IMR-90 (cell line): ENCODE results near the gene FSTL5. TPM values are rescaled to one million over a fixed set of nuclear protein-coding genes. Genes with fewer than 3 reads are reported as not detected.

Experiments used
- ATAC-seq: fragments of 200-7000 bp; cut with Tn5 transposase; 2 replicates; pipeline ENCODE4 v1.9.1; 2020; ENCODE audit warnings: low read depth, mild to moderate bottlenecking, moderate library complexity
- BruUV-seq: library from RNA; stranded (reverse); fragments of 400-500 nt; replicated peaks from 2 replicates; lab custom pipeline; 2021; lab: Mats Ljungman, UMichigan
- CTCF ChIA-PET: fragments of 300-600 bp; formaldehyde crosslinking; extraction: SDS; loops from one replicate; lab custom pipeline; 2021; ENCODE audit warnings: antibody characterized with exemption; lab: Yijun Ruan, JAX
- POLR2A ChIA-PET: fragments of 300-600 bp; sonication (Branson Sonifier 250); formaldehyde crosslinking; loops from one replicate; lab custom pipeline; 2022; ENCODE audit warnings: antibody characterized with exemption; ENCODE audit not compliant: unreplicated experiment; lab: Charles Lee
- DNase-seq: peaks from one replicate; pipeline ENCODE4 v3.0.0; 2013
- H2AFZ ChIP-seq: replicated peaks from 2 replicates; pipeline ENCODE3; 2013; ENCODE audit warnings: low read length, mild to moderate bottlenecking; ENCODE audit not compliant: poor library complexity
- H2AK5ac ChIP-seq: 2 replicates; pipeline ENCODE4 v1.6.1; 2013; ENCODE audit warnings: low read depth, low read length, inconsistent platforms
- H2AK9ac ChIP-seq: replicated peaks from 2 replicates; pipeline ENCODE3; 2013; ENCODE audit warnings: mild to moderate bottlenecking, low read depth, low read length, moderate library complexity; ENCODE audit not compliant: poor library complexity
- H2BK120ac ChIP-seq: 2 replicates; pipeline ENCODE4 v1.6.1; 2013; ENCODE audit warnings: low read depth, low read length, inconsistent platforms
- H2BK15ac ChIP-seq: 3 replicates; pipeline ENCODE4 v1.6.1; 2013; ENCODE audit warnings: low read depth, low read length, inconsistent platforms
- H2BK20ac ChIP-seq: 2 replicates; pipeline ENCODE4 v1.6.1; 2013; ENCODE audit warnings: low read depth, mild to moderate bottlenecking, inconsistent platforms, low read length, moderate library complexity
- H2BK5ac ChIP-seq: 2 replicates; pipeline ENCODE4 v1.6.1; 2013; ENCODE audit warnings: mild to moderate bottlenecking, low read depth, low read length, inconsistent platforms; ENCODE audit not compliant: poor library complexity, severe bottlenecking
- H3K14ac ChIP-seq: replicated peaks from 2 replicates; pipeline ENCODE4 v1.6.1; 2013; ENCODE audit warnings: low read depth, low read length, inconsistent platforms
- H3K18ac ChIP-seq: 2 replicates; pipeline ENCODE4 v1.6.1; 2013; ENCODE audit warnings: low read depth, low read length, control low read depth
- H3K23ac ChIP-seq: 2 replicates; pipeline ENCODE4 v1.6.1; 2013; ENCODE audit warnings: low read depth, low read length, inconsistent platforms
- H3K27ac ChIP-seq: 2 replicates; pipeline ENCODE4 v1.5.1; 2013; ENCODE audit warnings: mild to moderate bottlenecking, control low read depth, low read length; ENCODE audit not compliant: insufficient read depth
- H3K27me3 ChIP-seq: 2 replicates; pipeline ENCODE4 v1.6.1; 2013; ENCODE audit warnings: low read length; ENCODE audit not compliant: control insufficient read depth, insufficient read depth
- H3K36me3 ChIP-seq: 2 replicates; pipeline ENCODE4 v1.6.1; 2013; ENCODE audit warnings: low read length, mixed read lengths; ENCODE audit not compliant: control insufficient read depth, insufficient read depth
- H3K4ac ChIP-seq: 2 replicates; pipeline ENCODE4 v1.6.1; 2013; ENCODE audit warnings: low read depth, low read length, inconsistent platforms
- H3K4me1 ChIP-seq: 2 replicates; pipeline ENCODE4 v1.6.1; 2013; ENCODE audit warnings: low read length, mixed read lengths; ENCODE audit not compliant: control insufficient read depth, insufficient read depth
- H3K4me2 ChIP-seq: 2 replicates; pipeline ENCODE4 v1.6.1; 2013; ENCODE audit warnings: low read depth, mild to moderate bottlenecking, control low read depth, low read length, moderate library complexity
- H3K4me3 ChIP-seq: 2 replicates; pipeline ENCODE4 v1.5.1; 2013; ENCODE audit warnings: low read depth, mild to moderate bottlenecking, control low read depth, low read length, moderate library complexity; ENCODE audit not compliant: insufficient read depth
- H3K56ac ChIP-seq: 2 replicates; pipeline ENCODE4 v1.6.1; 2013; ENCODE audit warnings: low read length, inconsistent platforms; ENCODE audit not compliant: insufficient read depth; ENCODE audit errors: extremely low read depth
- H3K79me1 ChIP-seq, 2 experiments: 2 replicates each; pipeline ENCODE4 v1.6.1; 2013; ENCODE audit warnings: low read length in 2 of 2, inconsistent platforms in 1 of 2, low read depth in 1 of 2
- H3K9ac ChIP-seq: 2 replicates; pipeline ENCODE4 v1.6.1; 2013; ENCODE audit warnings: low read depth, low read length, control low read depth
- H3K9me1 ChIP-seq: 2 replicates; pipeline ENCODE4 v1.6.1; 2013; ENCODE audit warnings: low read length, inconsistent platforms; ENCODE audit not compliant: insufficient read depth
- H3K9me3 ChIP-seq: 2 replicates; pipeline ENCODE4 v1.6.1; 2013; ENCODE audit warnings: low read length; ENCODE audit not compliant: control insufficient read depth, insufficient read depth
- H4K20me1 ChIP-seq: 2 replicates; pipeline ENCODE4 v1.6.1; 2013; ENCODE audit warnings: low read length, inconsistent platforms; ENCODE audit not compliant: insufficient read depth
- H4K5ac ChIP-seq: 2 replicates; pipeline ENCODE4 v1.6.1; 2013; ENCODE audit warnings: mild to moderate bottlenecking, low read depth, low read length, control low read depth
- H4K8ac ChIP-seq, 2 experiments: 2 replicates each; pipeline ENCODE4 v1.6.1; 2013; ENCODE audit warnings: low read depth in 2 of 2, low read length in 2 of 2, control low read depth in 1 of 2, inconsistent platforms in 1 of 2
- H4K91ac ChIP-seq: 2 replicates; pipeline ENCODE4 v1.6.1; 2013; ENCODE audit warnings: low read depth, low read length, inconsistent platforms; ENCODE audit not compliant: insufficient read depth
- FOS ChIP-seq: fragments of 150-350 bp; IDR thresholded peaks from 2 replicates; pipeline ENCODE4 v1.6.1; 2016; ENCODE audit warnings: low read depth, low read length
- MXI1 ChIP-seq: IDR thresholded peaks from 2 replicates; pipeline ENCODE4 v1.6.1; 2012; ENCODE audit warnings: low read depth, mild to moderate bottlenecking, low read length, moderate library complexity, borderline replicate concordance
- RAD21 ChIP-seq: IDR thresholded peaks from 2 replicates; pipeline ENCODE4 v1.6.1; 2012; ENCODE audit warnings: low read length, improper control_type of control experiment
- WGBS, 2 experiments: methylation state at CpG; one replicate each; pipeline versions ENCODE4 v1.1.5 to v1.1.7; 2013; ENCODE audit warnings: missing lambda C conversion rate in 2 of 2; ENCODE audit not compliant: insufficient read length in 1 of 2; ENCODE audit errors: extremely low coverage in 2 of 2; 5-methylcytosine and 5-hydroxymethylcytosine counted together
- dilution Hi-C: fragments of 300-500 bp; cut with HindIII; formaldehyde crosslinking; loops from one replicate; pipeline ENCODE4 v1.14.3; 2018; ENCODE audit warnings: low sequenced_read_pairs; ENCODE audit not compliant: unreplicated experiment
- in situ Hi-C: fragments of 300-500 bp; cut with MboI; formaldehyde crosslinking; loops from 3 replicates; pipeline ENCODE4 v1.14.3; 2019; ENCODE audit warnings: low sequenced_read_pairs, inconsistent platforms, mixed read lengths
- intact Hi-C: fragments of 100-400 bp; cut with micrococcal nuclease; formaldehyde crosslinking; loops from 2 replicates; pipeline ENCODE4 v1.10.0; 2022
- polyA plus RNA-seq, 3 experiments: library from polyadenylated mRNA; depleted of rRNA; stranded (reverse); fragments of >200 nt; gene quantifications; 2 replicates each; pipeline ENCODE4 v1.2.3, GENCODE V29; 2012; ENCODE audit warnings: low replicate concordance in 1 of 3
- total RNA-seq: library from RNA; depleted of rRNA; stranded (reverse); fragments of >200 nt; gene quantifications from 2 replicates; pipeline ENCODE4 v1.2.3, GENCODE V29; 2012
- TF ChIP-seq, protein P1 (sequence below): conservative IDR thresholded peaks from 2 replicates; pipeline ENCODE4 v1.5.1; 2012; ENCODE audit warnings: mild to moderate bottlenecking, low read depth, low read length, improper control_type of control experiment
- TF ChIP-seq, protein P2 (sequence below): fragments of 150-350 bp; IDR thresholded peaks from 2 replicates; pipeline ENCODE4 v1.6.1; 2017; ENCODE audit warnings: mild to moderate bottlenecking, antibody characterized with exemption, low read length, low read depth

FSTL5 gene
- total and polyA plus RNA-seq, 2 of the 4 experiments (the other 2 are of a cell fraction), result under 0.01 TPM; not detected in 1

DNA sequence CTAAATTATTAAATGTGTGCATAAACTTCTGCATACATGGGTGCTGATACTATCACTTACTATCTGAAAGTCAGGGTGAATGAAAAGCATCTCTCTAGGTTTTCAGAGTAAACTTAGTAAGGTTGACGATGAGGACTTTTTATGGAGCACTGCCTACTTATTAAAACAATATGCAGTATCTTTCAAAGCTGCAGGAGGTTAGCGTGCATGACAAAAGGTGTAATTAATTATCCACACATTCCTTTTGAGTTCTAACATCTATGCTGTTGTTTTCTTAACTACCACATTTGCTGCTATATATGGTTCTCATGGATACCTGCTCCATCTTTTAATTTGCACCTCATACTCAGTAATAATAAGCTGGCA is 256.2 kb downstream of the FSTL5 start:
- no peak overlapping the region for H2BK120ac ChIP-seq
- no peaks in the 10 kb centered on the region for H3K4me1 ChIP-seq
- H3K14ac ChIP-seq, result no peak overlapping the region
- H3K4me2 ChIP-seq, result no peak overlapping the region
- H3K4ac ChIP-seq, result no peak overlapping the region
- H3K18ac ChIP-seq, result no peak overlapping the region
- ChIA-PET CTCF (no interaction called here), POLR2A (no interaction called here)
- dilution Hi-C loops (no loop called here), in situ Hi-C loops (no loop called here), intact Hi-C loops (no loop called here)
- no peak overlapping the region for H3K27ac ChIP-seq
- H2BK5ac ChIP-seq, result no peak overlapping the region
- no peaks in the 10 kb centered on the region for H3K36me3 ChIP-seq
- no peak overlapping the region for H2BK15ac ChIP-seq
- BruUV-seq, result no TSS peak
- TF ChIP-seq RAD21 (no peak), MXI1 (no peak), FOS (no peak)
- TF ChIP-seq, protein P1, sequence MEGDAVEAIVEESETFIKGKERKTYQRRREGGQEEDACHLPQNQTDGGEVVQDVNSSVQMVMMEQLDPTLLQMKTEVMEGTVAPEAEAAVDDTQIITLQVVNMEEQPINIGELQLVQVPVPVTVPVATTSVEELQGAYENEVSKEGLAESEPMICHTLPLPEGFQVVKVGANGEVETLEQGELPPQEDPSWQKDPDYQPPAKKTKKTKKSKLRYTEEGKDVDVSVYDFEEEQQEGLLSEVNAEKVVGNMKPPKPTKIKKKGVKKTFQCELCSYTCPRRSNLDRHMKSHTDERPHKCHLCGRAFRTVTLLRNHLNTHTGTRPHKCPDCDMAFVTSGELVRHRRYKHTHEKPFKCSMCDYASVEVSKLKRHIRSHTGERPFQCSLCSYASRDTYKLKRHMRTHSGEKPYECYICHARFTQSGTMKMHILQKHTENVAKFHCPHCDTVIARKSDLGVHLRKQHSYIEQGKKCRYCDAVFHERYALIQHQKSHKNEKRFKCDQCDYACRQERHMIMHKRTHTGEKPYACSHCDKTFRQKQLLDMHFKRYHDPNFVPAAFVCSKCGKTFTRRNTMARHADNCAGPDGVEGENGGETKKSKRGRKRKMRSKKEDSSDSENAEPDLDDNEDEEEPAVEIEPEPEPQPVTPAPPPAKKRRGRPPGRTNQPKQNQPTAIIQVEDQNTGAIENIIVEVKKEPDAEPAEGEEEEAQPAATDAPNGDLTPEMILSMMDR, result no peak
- TF ChIP-seq, protein P2, sequence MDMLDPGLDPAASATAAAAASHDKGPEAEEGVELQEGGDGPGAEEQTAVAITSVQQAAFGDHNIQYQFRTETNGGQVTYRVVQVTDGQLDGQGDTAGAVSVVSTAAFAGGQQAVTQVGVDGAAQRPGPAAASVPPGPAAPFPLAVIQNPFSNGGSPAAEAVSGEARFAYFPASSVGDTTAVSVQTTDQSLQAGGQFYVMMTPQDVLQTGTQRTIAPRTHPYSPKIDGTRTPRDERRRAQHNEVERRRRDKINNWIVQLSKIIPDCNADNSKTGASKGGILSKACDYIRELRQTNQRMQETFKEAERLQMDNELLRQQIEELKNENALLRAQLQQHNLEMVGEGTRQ, result no peak
- no peak overlapping the region for H3K56ac ChIP-seq
- no peak overlapping the region for H2AK5ac ChIP-seq
- no peak overlapping the region for H2AFZ ChIP-seq
- H2BK20ac ChIP-seq, result no peak overlapping the region
- H2AK9ac ChIP-seq, result no peak overlapping the region
- H4K91ac ChIP-seq, result no peak overlapping the region
- no CpG with 5 or more reads among the region's 2 CpGs for WGBS, 2 experiments
- H3K9me3 ChIP-seq, result no peaks in the 10 kb centered on the region
- no peak overlapping the region for H3K4me3 ChIP-seq
- H3K9ac ChIP-seq, result no peak overlapping the region
- no peaks in the 10 kb centered on the region for H3K27me3 ChIP-seq
- DNase-seq, result no peak
- no peak overlapping the region for H4K8ac ChIP-seq
- no peak overlapping the region for H4K5ac ChIP-seq
- H4K20me1 ChIP-seq, result no peaks in the 10 kb centered on the region
- no peak overlapping the region for H3K23ac ChIP-seq
- H3K9me1 ChIP-seq, result no peaks in the 10 kb centered on the region
- ATAC-seq, result no peak
- H3K79me1 ChIP-seq, result no peaks in the 10 kb centered on the region
